IgD-negative memory B cell (primary cell): ENCODE results near the gene IL18RAP. TPM values are rescaled to one million over a fixed set of nuclear protein-coding genes. Genes with fewer than 3 reads are reported as not detected.

Source experiments
- H3K27ac Mint-ChIP-seq, 3 donors: one replicate each; pipeline ENCODE4 v1.8.0; 2020 to 2022; ENCODE audit warnings: mild to moderate bottlenecking in 3 of 3, mixed read lengths in 3 of 3, moderate library complexity in 1 of 3
- H3K27me3 Mint-ChIP-seq: one replicate; pipeline ENCODE4 v1.8.0; 2021; ENCODE audit warnings: mixed read lengths
- H3K36me3 Mint-ChIP-seq: one replicate; pipeline ENCODE4 v1.8.0; 2020; ENCODE audit warnings: mild to moderate bottlenecking, mixed read lengths
- H3K4me1 Mint-ChIP-seq, 3 donors: one replicate each; pipeline ENCODE4 v1.8.0; 2020 to 2022; ENCODE audit warnings: mixed read lengths in 3 of 3, mild to moderate bottlenecking in 1 of 3
- H3K4me3 Mint-ChIP-seq, 4 donors: one replicate each; pipeline ENCODE4 v1.8.0; 2020 to 2022; ENCODE audit warnings: mild to moderate bottlenecking in 4 of 4, mixed read lengths in 4 of 4, moderate library complexity in 3 of 4
- H3K9me3 Mint-ChIP-seq, 3 donors: one replicate each; pipeline ENCODE4 v1.8.0; 2020 to 2021; ENCODE audit warnings: mixed read lengths in 3 of 3, mild to moderate bottlenecking in 1 of 3
- polyA plus RNA-seq: library from polyadenylated mRNA; unstranded; fragments of 300-500 nt; fragmentation: Illumina TruSeq; gene quantifications from one replicate; pipeline ENCODE4 v1.2.3, GENCODE V29; 2021

IL18RAP gene
- polyA plus RNA-seq, 1 donor from 2014 or later: 0.55 TPM

GRCh38 chr2:102460467-102460866 lies 37.5 kb downstream of the IL18RAP start:
- no peaks in the 10 kb centered on the region for H3K4me1 Mint-ChIP-seq
- no peak overlapping the region for H3K27ac Mint-ChIP-seq
- no peak overlapping the region for H3K4me3 Mint-ChIP-seq
- H3K36me3 Mint-ChIP-seq: peaks cover 2% of the 10 kb centered on the region
- peaks cover 8% of the 10 kb centered on the region for H3K27me3 Mint-ChIP-seq
- peaks cover 1 to 10% (median 4%) of the 10 kb centered on the region in 3 donors for H3K9me3 Mint-ChIP-seq

- Mint-ChIP-seq H3K9me3 (peaks cover 0 to 4% (median 1%) of the 10 kb centered on the region in 3 donors), H3K27ac (no peak overlapping the region), H3K4me1 (no peaks in the 10 kb centered on the region), H3K4me3 (no peak overlapping the region), H3K36me3 (peaks cover 3% of the 10 kb centered on the region), H3K27me3 (peaks cover 4% of the 10 kb centered on the region)
These were observed 38.2 kb downstream of the IL18RAP start for GRCh38 chr2:102461188-102461587.

- Mint-ChIP-seq H3K9me3 (peaks cover 0 to 4% (median 1%) of the 10 kb centered on the region in 3 donors), H3K36me3 (peaks cover 3% of the 10 kb centered on the region), H3K27ac (no peak overlapping the region), H3K27me3 (peaks cover 4% of the 10 kb centered on the region), H3K4me3 (no peak overlapping the region), H3K4me1 (no peaks in the 10 kb centered on the region)
These were observed 40.2 kb downstream of the IL18RAP start for GRCh38 chr2:102463160-102463559.

- H3K27ac Mint-ChIP-seq: no peak overlapping the region
- H3K27me3 Mint-ChIP-seq: peaks cover 2% of the 10 kb centered on the region
- H3K4me1 Mint-ChIP-seq: no peaks in the 10 kb centered on the region
- no peak overlapping the region for H3K4me3 Mint-ChIP-seq
- H3K9me3 Mint-ChIP-seq: peaks cover 6 to 14% (median 7%) of the 10 kb centered on the region in 3 donors
- H3K36me3 Mint-ChIP-seq: peaks cover 3% of the 10 kb centered on the region
These were observed 47.2 kb downstream of the IL18RAP start for GRCh38 chr2:102470168-102470567.

GRCh38 chr2:102473020-102473419 lies 50.1 kb downstream of the IL18RAP start, which contains the start of gene SLC9A4:
TSS of gene SLC9A4 (plus strand) at chr2:102473226. CDS start at chr2:102473760, 534 bp downstream.
- H3K36me3 Mint-ChIP-seq: no peaks in the 10 kb centered on the region
- no peak within 1 kb of the TSS for H3K4me3 Mint-ChIP-seq
- H3K4me1 Mint-ChIP-seq: peaks cover 0 to 2% (median 0%) of the 10 kb centered on the region in 3 donors
- H3K27ac Mint-ChIP-seq: no peak within 1 kb of the TSS
- H3K9me3 Mint-ChIP-seq: peaks cover 6 to 14% (median 7%) of the 10 kb centered on the region in 3 donors
- peaks cover 7% of the 10 kb centered on the region for H3K27me3 Mint-ChIP-seq

- peaks cover 5% of the 10 kb centered on the region for H3K27me3 Mint-ChIP-seq
- no peak overlapping the region for H3K27ac Mint-ChIP-seq
- peaks cover 7 to 14% (median 8%) of the 10 kb centered on the region in 3 donors for H3K9me3 Mint-ChIP-seq
- H3K4me3 Mint-ChIP-seq: no peak overlapping the region
- peaks cover 0 to 2% (median 0%) of the 10 kb centered on the region in 3 donors for H3K4me1 Mint-ChIP-seq
- H3K36me3 Mint-ChIP-seq: no peaks in the 10 kb centered on the region
These were observed 50.7 kb downstream of the IL18RAP start for GRCh38 chr2:102473631-102474030.

- H3K4me3 Mint-ChIP-seq: no peak overlapping the region
- peaks cover 0 to 2% (median under 1%) of the 10 kb centered on the region in 3 donors for H3K4me1 Mint-ChIP-seq
- H3K27me3 Mint-ChIP-seq: peaks cover 5% of the 10 kb centered on the region
- H3K9me3 Mint-ChIP-seq: peaks cover 4 to 8% (median 5%) of the 10 kb centered on the region in 3 donors
- H3K36me3 Mint-ChIP-seq: no peaks in the 10 kb centered on the region
- H3K27ac Mint-ChIP-seq: no peak overlapping the region
These were observed 51.8 kb downstream of the IL18RAP start for GRCh38 chr2:102474785-102475184.

GRCh38 chr2:102478686-102479470 lies 55.9 kb downstream of the IL18RAP start:
- H3K36me3 Mint-ChIP-seq: no peaks in the 10 kb centered on the region
- H3K27me3 Mint-ChIP-seq: peaks cover 9% of the 10 kb centered on the region
- peak overlapping the region in 1 of 3 donors; percentile 30 for H3K27ac Mint-ChIP-seq
- peaks cover 0 to 2% (median 0%) of the 10 kb centered on the region in 3 donors for H3K9me3 Mint-ChIP-seq
- H3K4me3 Mint-ChIP-seq: peak overlapping the region in 3 of 4 donors; percentile 39 to 68 (median 45)
- peaks cover 0 to 2% (median 1%) of the 10 kb centered on the region in 3 donors for H3K4me1 Mint-ChIP-seq

- H3K27me3 Mint-ChIP-seq: peaks cover 12% of the 10 kb centered on the region
- H3K4me1 Mint-ChIP-seq: peaks cover 0 to 2% (median 1%) of the 10 kb centered on the region in 3 donors
- H3K36me3 Mint-ChIP-seq: no peaks in the 10 kb centered on the region
- H3K27ac Mint-ChIP-seq: no peak overlapping the region
- peaks cover 0 to 2% (median 0%) of the 10 kb centered on the region in 3 donors for H3K9me3 Mint-ChIP-seq
- H3K4me3 Mint-ChIP-seq: no peak overlapping the region
These were observed 57.6 kb downstream of the IL18RAP start for GRCh38 chr2:102480285-102481195.

GRCh38 chr2:102481931-102482330 lies 59.0 kb downstream of the IL18RAP start:
- H3K4me1 Mint-ChIP-seq: peaks cover 0 to 2% (median 1%) of the 10 kb centered on the region in 3 donors
- no peak overlapping the region for H3K27ac Mint-ChIP-seq
- no peak overlapping the region for H3K4me3 Mint-ChIP-seq
- H3K27me3 Mint-ChIP-seq: peaks cover 15% of the 10 kb centered on the region
- H3K36me3 Mint-ChIP-seq: no peaks in the 10 kb centered on the region
- peaks cover 0 to 2% (median 0%) of the 10 kb centered on the region in 3 donors for H3K9me3 Mint-ChIP-seq

GRCh38 chr2:102483086-102483485 lies 60.1 kb downstream of the IL18RAP start:
- no peaks in the 10 kb centered on the region for H3K36me3 Mint-ChIP-seq
- H3K27me3 Mint-ChIP-seq: peaks cover 15% of the 10 kb centered on the region
- no peak overlapping the region for H3K27ac Mint-ChIP-seq
- no peak overlapping the region for H3K4me3 Mint-ChIP-seq
- peaks cover 0 to 1% (median 0%) of the 10 kb centered on the region in 3 donors for H3K4me1 Mint-ChIP-seq
- H3K9me3 Mint-ChIP-seq: peaks cover 0 to 2% (median 0%) of the 10 kb centered on the region in 3 donors

GRCh38 chr2:102484310-102485061 lies 61.5 kb downstream of the IL18RAP start:
- Mint-ChIP-seq H3K27me3 (peaks cover 15% of the 10 kb centered on the region), H3K9me3 (no peaks in the 10 kb centered on the region), H3K4me1 (peaks cover under 1 to 1% (median under 1%) of the 10 kb centered on the region in 3 donors), H3K36me3 (no peaks in the 10 kb centered on the region), H3K4me3 (no peak overlapping the region), H3K27ac (no peak overlapping the region)

GRCh38 chr2:102485147-102485785 lies 62.3 kb downstream of the IL18RAP start:
- Mint-ChIP-seq H3K9me3 (peaks cover 0 to 5% (median 0%) of the 10 kb centered on the region in 3 donors), H3K27ac (no peak overlapping the region), H3K4me1 (peaks cover 0 to 5% (median 4%) of the 10 kb centered on the region in 3 donors), H3K36me3 (no peaks in the 10 kb centered on the region), H3K27me3 (peaks cover 15% of the 10 kb centered on the region), H3K4me3 (no peak overlapping the region)
